Measurements from ENCODE around the gene P2RY1.

P2RY1 gene, protein sequence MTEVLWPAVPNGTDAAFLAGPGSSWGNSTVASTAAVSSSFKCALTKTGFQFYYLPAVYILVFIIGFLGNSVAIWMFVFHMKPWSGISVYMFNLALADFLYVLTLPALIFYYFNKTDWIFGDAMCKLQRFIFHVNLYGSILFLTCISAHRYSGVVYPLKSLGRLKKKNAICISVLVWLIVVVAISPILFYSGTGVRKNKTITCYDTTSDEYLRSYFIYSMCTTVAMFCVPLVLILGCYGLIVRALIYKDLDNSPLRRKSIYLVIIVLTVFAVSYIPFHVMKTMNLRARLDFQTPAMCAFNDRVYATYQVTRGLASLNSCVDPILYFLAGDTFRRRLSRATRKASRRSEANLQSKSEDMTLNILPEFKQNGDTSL

GRCh38 chr3:152834776-152835600 is at the start of gene P2RY1:
Gene P2RY1 (plus strand): TSS chr3:152835131. CDS start chr3:152835783, 652 bp downstream.
- DNase-seq = no peak

GRCh38 chr3:152786977-152787681 is 47.8 kb upstream of the P2RY1 start:
- no peak for DNase-seq

GRCh38 chr3:152790651-152791387 is 44.1 kb upstream of the P2RY1 start:
- no peak for DNase-seq

DNA sequence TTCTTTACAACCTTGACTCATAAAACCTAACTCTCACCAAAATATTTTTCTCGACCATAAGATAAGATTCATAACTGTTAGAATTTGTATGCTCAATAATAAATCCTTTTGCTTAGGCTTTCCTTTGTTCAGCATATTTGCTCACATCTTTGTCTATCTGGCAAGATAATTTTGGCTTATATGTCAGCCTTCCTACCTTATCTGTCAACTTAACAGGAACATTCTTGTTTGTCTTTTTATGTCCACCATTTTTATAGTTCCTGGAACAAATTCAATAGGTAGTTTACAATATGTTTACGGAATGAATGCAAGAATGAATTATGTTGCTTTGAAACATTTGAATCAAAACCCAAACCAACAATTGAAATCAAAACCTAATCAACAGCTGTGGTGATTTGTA is 41.0 kb upstream of the P2RY1 start:
- no peak for DNase-seq

GRCh38 chr3:152797751-152798432 is 37.0 kb upstream of the P2RY1 start:
- no peak for DNase-seq

GRCh38 chr3:152811974-152812760 is 22.8 kb upstream of the P2RY1 start:
- no peak for DNase-seq

DNA sequence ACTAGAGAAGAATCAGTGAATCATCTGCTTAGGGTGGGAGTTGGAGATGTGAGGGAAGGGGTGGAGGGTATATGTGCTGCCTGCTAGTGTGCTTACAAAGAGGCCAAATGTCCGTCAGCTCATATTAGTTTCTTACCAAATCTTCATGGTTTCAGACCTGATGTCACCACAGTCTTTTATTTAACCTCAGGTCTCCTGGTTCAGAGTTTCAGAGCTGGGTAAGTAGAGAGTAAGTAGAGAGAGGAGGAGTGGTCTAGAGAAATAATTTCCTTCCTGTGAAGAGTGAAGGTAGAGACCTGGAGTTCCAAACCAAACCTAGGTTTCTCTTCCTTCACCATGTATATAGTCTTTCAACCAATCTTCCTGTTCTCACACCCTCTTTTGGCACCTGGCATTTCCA is 17.5 kb upstream of the P2RY1 start:
- no peak for DNase-seq

GRCh38 chr3:152818027-152818426 is 16.9 kb upstream of the P2RY1 start:
- DNase-seq = no peak

DNA sequence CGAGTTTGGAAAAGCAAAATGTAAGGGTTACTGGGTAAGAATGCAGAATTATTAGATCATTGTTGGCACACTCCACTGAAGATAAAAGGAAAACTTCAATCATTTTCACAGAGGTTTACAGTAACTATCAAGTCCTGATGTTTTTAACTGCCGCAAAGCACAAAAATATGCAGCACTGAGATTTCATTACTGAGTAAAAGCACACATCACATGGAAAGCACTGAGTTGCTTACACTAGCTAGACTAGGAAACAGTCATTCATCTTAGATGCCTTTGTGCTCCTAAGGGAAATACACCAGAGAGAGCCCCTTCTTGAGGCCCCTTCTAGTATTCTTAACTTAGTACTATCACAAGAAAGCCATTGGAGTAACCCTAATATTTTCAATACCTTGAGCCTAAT is 11.8 kb upstream of the P2RY1 start:
- no peak for DNase-seq

DNA sequence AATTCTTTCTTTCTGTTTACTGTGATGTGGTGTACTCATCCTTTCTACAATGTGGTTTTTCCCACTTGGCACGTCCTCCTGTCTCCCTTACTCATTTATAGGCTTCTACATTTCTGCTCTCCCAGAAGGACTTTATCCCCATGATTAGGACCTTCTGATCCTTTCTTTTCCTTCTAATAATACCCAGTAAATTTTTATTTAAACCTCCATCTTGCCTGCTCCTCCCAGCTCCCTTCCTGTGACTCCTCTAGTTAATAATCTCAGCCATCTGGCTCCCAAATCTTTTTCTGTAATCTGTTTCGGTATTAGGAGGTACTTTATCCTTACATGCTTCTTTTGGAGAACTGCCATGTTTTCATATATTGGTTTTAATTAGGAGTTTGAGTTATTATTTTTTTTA is 11.2 kb upstream of the P2RY1 start:
- no peak for DNase-seq

DNA sequence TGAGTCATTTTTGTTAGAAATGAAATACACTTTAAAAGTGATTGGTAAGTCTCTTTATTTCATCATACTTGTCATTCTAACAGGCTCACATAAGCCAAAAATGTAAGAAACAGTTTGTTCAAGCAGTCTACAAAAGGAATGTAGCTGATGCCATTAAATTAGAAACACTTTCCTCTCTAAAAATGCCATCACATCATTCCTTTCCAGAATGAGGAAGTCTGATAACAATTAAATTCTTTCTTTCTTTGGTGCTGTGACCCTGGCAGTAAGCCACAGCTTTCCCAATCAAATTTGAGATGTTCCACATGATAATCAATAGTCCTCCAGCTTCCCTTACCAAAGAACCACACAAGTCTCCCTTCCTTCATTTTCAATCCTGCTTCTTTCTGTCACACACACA is 9.4 kb upstream of the P2RY1 start:
- DNase-seq = no peak

- no peak for DNase-seq
These were observed 8.5 kb upstream of the P2RY1 start for GRCh38 chr3:152826476-152826875.

- no peak for DNase-seq
These were observed 7.6 kb upstream of the P2RY1 start for GRCh38 chr3:152827313-152827712.

GRCh38 chr3:152828075-152828840 is 6.7 kb upstream of the P2RY1 start:
- DNase-seq = no peak

- no peak for DNase-seq
These were observed 4.7 kb upstream of the P2RY1 start for GRCh38 chr3:152830245-152830644.

- DNase-seq = no peak
These were observed 2.9 kb upstream of the P2RY1 start for GRCh38 chr3:152832046-152832445.

DNA sequence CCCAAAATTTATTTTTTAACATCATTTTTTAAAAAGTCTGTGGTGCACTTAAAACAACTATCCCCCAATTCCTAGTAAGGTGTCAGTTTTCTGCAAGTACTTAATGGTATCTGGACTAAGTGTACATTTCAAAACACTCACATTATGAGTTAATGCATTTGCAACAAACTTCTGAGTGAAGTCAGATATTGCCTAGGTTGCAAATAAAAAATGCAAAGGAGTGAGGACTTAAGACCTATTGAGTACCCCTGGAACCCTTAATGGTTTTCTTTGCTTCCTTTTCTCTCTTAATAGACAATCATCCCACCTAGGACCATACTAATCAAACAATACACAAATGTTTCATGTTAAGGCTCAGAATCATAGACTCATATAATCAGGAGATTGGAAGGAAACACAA is 1.8 kb upstream of the P2RY1 start:
- DNase-seq = no peak

- no peak for DNase-seq
These were observed 648 bp upstream of the P2RY1 start for GRCh38 chr3:152834191-152834775.

DNA sequence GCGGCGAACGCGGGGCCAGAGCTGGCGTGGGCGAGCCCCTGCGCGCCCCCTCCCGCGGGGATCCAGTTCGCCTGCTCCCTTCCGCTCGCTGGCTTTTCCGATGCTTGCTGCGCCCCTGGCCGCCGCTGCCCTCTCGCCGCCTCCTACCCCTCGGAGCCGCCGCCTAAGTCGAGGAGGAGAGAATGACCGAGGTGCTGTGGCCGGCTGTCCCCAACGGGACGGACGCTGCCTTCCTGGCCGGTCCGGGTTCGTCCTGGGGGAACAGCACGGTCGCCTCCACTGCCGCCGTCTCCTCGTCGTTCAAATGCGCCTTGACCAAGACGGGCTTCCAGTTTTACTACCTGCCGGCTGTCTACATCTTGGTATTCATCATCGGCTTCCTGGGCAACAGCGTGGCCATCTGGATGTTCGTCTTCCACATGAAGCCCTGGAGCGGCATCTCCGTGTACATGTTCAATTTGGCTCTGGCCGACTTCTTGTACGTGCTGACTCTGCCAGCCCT is 721 bp downstream of the P2RY1 start:
- no peak for DNase-seq

GRCh38 chr3:152836269-152836668 is 1.3 kb downstream of the P2RY1 start:
- no peak for DNase-seq

All from activated CD4-positive, alpha-beta T cell treated with anti-CD3 and anti-CD28 coated beads for 4 hours (primary cell).